GM10248 (cell line): ENCODE data around the gene MTCH1.
A peak's percentile ranks its signal among the peaks of the same experiment; 100 is the strongest.

Source experiments
- CTCF ChIA-PET: fragments of 300-600 bp; sonication (Branson Sonifier 250); formaldehyde crosslinking; extraction: SDS; loops from one replicate; lab custom pipeline; 2021; ENCODE audit warnings: antibody characterized with exemption; lab: Yijun Ruan, JAX
- POLR2A ChIA-PET: fragments of 350-650 bp; sonication (Branson Sonifier 250); formaldehyde crosslinking; extraction: SDS; loops from one replicate; lab custom pipeline; 2020; ENCODE audit warnings: antibody characterized with exemption; lab: Yijun Ruan, JAX
- DNase-seq: peaks from one replicate; pipeline ENCODE4 v3.0.0; 2012; ENCODE audit errors: extremely low spot score
- TF ChIP-seq, protein P1 (sequence below): IDR thresholded peaks from 2 replicates; pipeline ENCODE4 v1.5.1; 2012; ENCODE audit warnings: mild to moderate bottlenecking, low read depth; ENCODE audit errors: extremely low read depth, missing control alignments, control extremely low read depth

Gene MTCH1

DNA sequence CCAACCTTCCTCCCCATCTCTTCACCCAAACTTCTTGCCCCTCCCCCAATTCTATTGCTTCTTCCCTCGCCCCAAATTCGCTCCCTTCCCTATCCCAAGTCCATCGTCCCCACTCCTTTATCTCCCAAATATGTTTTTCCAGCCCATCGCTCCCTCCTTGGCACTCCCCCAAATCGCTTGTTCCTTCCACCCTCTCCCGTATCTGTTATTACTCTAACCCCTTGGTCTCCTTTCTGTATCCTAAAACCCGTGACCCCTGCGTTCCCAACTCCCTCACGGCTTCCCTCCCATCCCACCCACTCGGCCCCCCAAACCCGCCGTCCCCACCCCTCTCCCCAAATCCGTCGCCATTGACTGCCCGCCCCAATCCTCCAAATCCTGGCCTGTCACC, 584 bp downstream of the MTCH1 start:
- TF ChIP-seq, protein P1, sequence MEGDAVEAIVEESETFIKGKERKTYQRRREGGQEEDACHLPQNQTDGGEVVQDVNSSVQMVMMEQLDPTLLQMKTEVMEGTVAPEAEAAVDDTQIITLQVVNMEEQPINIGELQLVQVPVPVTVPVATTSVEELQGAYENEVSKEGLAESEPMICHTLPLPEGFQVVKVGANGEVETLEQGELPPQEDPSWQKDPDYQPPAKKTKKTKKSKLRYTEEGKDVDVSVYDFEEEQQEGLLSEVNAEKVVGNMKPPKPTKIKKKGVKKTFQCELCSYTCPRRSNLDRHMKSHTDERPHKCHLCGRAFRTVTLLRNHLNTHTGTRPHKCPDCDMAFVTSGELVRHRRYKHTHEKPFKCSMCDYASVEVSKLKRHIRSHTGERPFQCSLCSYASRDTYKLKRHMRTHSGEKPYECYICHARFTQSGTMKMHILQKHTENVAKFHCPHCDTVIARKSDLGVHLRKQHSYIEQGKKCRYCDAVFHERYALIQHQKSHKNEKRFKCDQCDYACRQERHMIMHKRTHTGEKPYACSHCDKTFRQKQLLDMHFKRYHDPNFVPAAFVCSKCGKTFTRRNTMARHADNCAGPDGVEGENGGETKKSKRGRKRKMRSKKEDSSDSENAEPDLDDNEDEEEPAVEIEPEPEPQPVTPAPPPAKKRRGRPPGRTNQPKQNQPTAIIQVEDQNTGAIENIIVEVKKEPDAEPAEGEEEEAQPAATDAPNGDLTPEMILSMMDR = no peak
- POLR2A ChIA-PET = interaction anchor here (1.2 to 1.9 kb wide), 4 partner anchors 7 to 33 kb away, joined by 3 to 10 read pairs (median 6); partner anchors contain the start of gene FGD2
- CTCF ChIA-PET = interaction anchor here (1.0 to 6.6 kb wide), 7 partner anchors 8 to 224 kb away, joined by 3 to 42 read pairs (median 5); no protein-coding TSS in a partner anchor
- no peak for DNase-seq

DNA sequence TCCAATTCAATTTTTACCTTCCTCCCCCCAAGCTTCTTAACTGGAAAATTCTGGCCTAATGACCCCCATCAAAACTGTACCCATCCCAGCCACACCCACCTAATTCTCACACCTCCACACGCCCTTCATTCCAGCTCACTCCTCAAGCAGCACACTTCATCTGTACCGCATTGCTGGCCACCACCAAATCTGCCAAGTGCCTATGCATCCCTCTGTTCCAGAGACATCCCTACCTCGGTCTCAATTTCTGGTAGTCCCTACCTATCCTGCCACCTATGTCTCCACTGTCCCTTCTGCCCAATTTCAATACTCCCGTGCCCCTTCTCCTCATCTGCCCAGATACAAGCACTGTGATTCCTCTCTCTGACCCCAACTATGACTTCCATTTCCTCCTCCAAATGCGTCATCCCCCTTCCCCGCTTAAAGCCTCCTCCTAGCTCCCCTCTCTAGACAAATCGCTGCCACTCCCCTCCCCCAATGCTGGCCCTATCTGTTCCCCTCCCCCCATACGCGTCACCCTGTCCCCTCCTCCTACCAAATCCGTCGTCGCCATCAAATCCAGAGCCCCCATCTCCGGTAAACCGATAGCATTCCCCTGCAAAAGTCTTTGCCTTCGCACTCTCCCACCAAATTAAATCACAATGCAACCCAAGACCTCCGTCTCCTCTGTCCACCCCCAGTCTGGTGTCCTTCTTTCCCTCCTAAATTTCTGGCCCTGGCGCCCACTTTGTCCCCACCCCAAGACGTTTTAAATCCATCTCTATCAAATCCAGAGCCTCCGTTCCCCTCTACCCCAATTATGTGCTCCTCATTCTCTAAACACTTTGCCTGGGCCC, 1.2 kb downstream of the MTCH1 start:
- CTCF ChIA-PET = interaction anchor here (1.6 to 6.6 kb wide), 2 partner anchors 34 to 225 kb away, joined by 9 to 42 read pairs; no protein-coding TSS in a partner anchor
- TF ChIP-seq, protein P1 = no peak
- DNase-seq = no peak
- POLR2A ChIA-PET = no interaction called here

DNA sequence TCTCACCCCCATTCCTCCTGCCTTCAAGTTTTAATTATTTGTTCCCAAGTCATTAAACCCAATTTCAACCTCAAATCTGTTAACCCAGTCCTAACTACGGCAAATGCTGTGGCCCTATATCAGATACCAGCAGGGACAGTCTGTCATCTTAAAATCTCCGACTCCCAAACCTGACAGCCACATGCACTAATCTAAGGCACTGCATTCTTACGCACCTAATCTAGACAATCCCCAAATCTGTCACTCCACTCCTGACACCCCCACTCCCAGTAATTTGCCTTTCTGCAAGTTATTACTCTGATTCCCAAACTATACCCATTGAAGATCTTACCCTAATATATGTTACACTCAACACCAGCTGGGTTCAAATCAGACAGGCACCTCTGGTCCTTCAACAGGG, 2.5 kb downstream of the MTCH1 start:
- no peak for DNase-seq
- TF ChIP-seq, protein P1 = no peak
- CTCF ChIA-PET = interaction anchor here (6.6 kb wide), 1 partner anchor 35 kb away, joined by 42 read pairs; no protein-coding TSS in a partner anchor
- POLR2A ChIA-PET = no interaction called here

DNA sequence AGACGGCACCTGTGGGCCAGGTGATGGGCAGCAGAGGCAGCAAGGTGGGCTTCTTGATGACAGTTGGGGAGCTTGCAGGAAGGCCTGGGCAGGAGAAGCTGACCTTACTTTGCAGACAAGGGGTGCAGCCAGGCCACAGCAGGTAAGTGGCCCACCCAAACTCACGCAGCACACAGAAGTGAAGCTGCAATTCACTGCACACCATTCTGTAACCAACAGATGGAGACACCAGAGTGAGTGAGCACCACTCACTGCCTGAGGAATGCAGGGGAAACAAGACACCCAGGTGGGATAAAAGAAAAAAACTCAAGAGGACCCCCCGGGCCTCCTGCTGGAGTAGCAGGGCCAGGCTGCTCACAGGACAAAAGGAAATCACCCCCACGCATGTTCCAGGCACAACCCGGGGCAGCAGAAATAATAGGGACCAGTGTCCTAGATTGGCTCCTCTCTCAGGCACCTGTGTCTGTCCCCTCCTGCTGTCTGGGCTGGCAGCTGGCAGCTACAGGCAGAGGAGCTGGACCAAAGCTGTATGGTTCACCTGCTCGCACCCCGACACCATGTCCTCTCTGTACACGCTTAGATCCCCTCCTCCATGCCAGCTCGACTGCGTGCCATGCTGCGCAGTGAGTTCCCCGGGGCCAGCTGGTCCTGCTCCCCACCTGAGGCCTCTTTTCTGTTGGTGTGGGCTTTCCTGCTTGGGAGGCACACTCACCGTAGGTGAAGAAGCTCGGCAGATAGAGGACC, 4.9 kb downstream of the MTCH1 start:
- CTCF ChIA-PET = interaction anchor here (0.8 to 3.4 kb wide), 6 partner anchors 9 to 228 kb away, joined by 3 to 18 read pairs (median 4); no protein-coding TSS in a partner anchor
- POLR2A ChIA-PET = no interaction called here
- TF ChIP-seq, protein P1 = no peak
- DNase-seq = no peak

DNA sequence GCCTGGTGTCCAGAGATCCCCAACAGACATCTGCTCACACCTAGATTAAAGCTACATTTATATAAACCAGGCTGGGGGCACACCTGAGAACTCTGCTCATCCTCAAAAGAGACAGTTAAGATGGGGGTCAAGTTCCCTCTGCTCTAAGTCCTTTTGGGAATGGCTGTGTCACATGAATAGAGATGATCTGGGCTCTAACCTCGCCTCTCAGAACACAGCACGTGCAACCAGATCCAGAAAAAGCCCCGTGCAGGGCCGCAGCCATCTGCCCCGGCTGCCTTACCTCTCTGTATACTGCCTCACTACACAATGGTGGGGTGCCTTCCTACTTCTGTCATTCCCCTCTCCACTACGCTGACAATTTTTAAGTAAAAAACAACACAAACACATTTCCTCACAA, 5.9 kb downstream of the MTCH1 start:
- no peak for DNase-seq
- ChIA-PET POLR2A (no interaction called here), CTCF (interaction anchor here (1.0 to 3.4 kb wide), 5 partner anchors 14 to 229 kb away, joined by 4 to 18 read pairs (median 6); partner anchors contain the start of gene C6orf89)
- TF ChIP-seq, protein P1 = no peak

DNA sequence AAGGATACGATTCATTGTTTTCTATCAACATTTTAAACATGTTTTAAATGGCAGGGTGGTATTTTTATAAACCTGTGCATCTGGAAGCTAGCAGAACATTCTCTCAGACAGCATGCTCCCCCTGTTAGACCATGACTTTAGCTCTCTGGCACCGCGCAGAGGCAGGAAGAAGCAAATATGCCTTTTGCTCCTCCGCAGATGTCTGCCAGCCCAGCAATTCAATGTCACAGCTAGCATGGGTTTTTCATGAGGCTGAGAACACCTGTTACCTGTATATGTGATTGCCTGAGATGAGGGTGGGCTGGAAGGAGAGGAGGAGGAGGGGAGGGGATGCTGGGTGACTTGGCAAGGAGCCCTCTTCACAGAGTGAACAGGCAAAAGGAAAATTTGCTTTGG, 6.7 kb downstream of the MTCH1 start:
- no peak for DNase-seq
- POLR2A ChIA-PET = no interaction called here

More for the DNA sequence above, 6.7 kb downstream of the MTCH1 start:
- CTCF ChIA-PET = interaction anchor here (0.9 to 3.4 kb wide), 6 partner anchors 12 to 229 kb away, joined by 3 to 18 read pairs (median 5); partner anchors contain the start of gene C6orf89
- TF ChIP-seq, protein P1 = peak; percentile 48
